Glutamatergic neuron (in vitro differentiated cells): ENCODE measurements around the gene GAN. TPM values are rescaled to one million over a fixed set of nuclear protein-coding genes. Genes with fewer than 3 reads are reported as not detected.
A peak's percentile ranks its signal among the peaks of the same experiment; 100 is the strongest.
"Not testable (repeated sequence)": the region's sequence is repeated elsewhere in the genome, so short reads cannot be mapped to it uniquely, and the experiment has no call there.

Experiments used
- DNase-seq: peaks from one replicate; pipeline ENCODE4 v3.0.0; 2022
- H3K27ac Mint-ChIP-seq: one replicate; pipeline ENCODE4 v1.8.0; 2020; ENCODE audit warnings: mild to moderate bottlenecking, mixed read lengths, inconsistent platforms; ENCODE audit not compliant: unreplicated experiment
- H3K27me3 Mint-ChIP-seq: one replicate; pipeline ENCODE4 v1.8.0; 2020; ENCODE audit warnings: mild to moderate bottlenecking, moderate library complexity, mixed read lengths, inconsistent platforms; ENCODE audit not compliant: unreplicated experiment
- H3K36me3 Mint-ChIP-seq: one replicate; pipeline ENCODE4 v1.8.0; 2020; ENCODE audit warnings: mild to moderate bottlenecking, mixed read lengths, inconsistent platforms; ENCODE audit not compliant: unreplicated experiment
- H3K4me1 Mint-ChIP-seq: one replicate; pipeline ENCODE4 v1.8.0; 2020; ENCODE audit warnings: mild to moderate bottlenecking, low read depth, mixed read lengths, inconsistent platforms; ENCODE audit not compliant: unreplicated experiment
- H3K4me3 Mint-ChIP-seq: one replicate; pipeline ENCODE4 v1.8.0; 2020; ENCODE audit warnings: mild to moderate bottlenecking, mixed read lengths, inconsistent platforms; ENCODE audit not compliant: unreplicated experiment
- H3K9me3 Mint-ChIP-seq: one replicate; pipeline ENCODE4 v1.8.0; 2020; ENCODE audit warnings: mild to moderate bottlenecking, moderate library complexity, mixed read lengths, inconsistent platforms; ENCODE audit not compliant: unreplicated experiment
- total RNA-seq: library from RNA; stranded (reverse); fragmentation: NEBNext Ultra II Directional; extraction: Animal tissue kit (Norgen Biotek cat#: 25700); gene quantifications from one replicate; pipeline ENCODE4 v1.2.1, GENCODE V29; 2021; ENCODE audit not compliant: unreplicated experiment
- TF ChIP-seq, protein P1 (sequence below): fragments of 200-600 bp; sonication (generic); IDR thresholded peaks from one replicate; pipeline ENCODE4 v1.5.0; 2021; ENCODE audit not compliant: partially characterized antibody, unreplicated experiment

Gene GAN
- total RNA-seq, 1 donor from 2014 or later: 14.4 TPM

DNA sequence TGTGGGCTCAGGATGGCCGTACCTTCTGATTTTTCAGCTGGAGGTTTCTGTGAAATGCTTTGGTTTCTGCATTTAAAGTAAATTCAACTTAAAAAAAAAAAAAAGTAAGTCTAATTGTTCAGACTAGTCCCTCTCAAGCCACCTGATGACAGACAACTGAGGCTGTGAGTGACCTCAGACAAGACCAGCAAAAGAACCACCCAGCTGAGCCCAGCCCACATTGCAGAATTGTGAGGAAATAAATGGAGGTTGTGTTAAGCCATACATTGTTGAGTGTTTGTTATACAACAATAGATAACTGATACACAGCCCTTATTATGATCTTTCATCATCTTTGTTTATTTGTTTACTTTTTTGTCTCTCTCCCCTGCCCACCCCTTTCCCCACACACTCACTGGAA lies 85.1 kb downstream of the GAN start:
- peaks cover 4% of the 10 kb centered on the region for H3K4me1 Mint-ChIP-seq
- H3K4me3 Mint-ChIP-seq: no peak overlapping the region
- no peaks in the 10 kb centered on the region for H3K36me3 Mint-ChIP-seq
- H3K9me3 Mint-ChIP-seq: no peaks in the 10 kb centered on the region
- TF ChIP-seq, protein P1, sequence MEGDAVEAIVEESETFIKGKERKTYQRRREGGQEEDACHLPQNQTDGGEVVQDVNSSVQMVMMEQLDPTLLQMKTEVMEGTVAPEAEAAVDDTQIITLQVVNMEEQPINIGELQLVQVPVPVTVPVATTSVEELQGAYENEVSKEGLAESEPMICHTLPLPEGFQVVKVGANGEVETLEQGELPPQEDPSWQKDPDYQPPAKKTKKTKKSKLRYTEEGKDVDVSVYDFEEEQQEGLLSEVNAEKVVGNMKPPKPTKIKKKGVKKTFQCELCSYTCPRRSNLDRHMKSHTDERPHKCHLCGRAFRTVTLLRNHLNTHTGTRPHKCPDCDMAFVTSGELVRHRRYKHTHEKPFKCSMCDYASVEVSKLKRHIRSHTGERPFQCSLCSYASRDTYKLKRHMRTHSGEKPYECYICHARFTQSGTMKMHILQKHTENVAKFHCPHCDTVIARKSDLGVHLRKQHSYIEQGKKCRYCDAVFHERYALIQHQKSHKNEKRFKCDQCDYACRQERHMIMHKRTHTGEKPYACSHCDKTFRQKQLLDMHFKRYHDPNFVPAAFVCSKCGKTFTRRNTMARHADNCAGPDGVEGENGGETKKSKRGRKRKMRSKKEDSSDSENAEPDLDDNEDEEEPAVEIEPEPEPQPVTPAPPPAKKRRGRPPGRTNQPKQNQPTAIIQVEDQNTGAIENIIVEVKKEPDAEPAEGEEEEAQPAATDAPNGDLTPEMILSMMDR: no peak
- H3K27ac Mint-ChIP-seq: no peak overlapping the region
- H3K27me3 Mint-ChIP-seq: no peaks in the 10 kb centered on the region
- no peak for DNase-seq

DNA sequence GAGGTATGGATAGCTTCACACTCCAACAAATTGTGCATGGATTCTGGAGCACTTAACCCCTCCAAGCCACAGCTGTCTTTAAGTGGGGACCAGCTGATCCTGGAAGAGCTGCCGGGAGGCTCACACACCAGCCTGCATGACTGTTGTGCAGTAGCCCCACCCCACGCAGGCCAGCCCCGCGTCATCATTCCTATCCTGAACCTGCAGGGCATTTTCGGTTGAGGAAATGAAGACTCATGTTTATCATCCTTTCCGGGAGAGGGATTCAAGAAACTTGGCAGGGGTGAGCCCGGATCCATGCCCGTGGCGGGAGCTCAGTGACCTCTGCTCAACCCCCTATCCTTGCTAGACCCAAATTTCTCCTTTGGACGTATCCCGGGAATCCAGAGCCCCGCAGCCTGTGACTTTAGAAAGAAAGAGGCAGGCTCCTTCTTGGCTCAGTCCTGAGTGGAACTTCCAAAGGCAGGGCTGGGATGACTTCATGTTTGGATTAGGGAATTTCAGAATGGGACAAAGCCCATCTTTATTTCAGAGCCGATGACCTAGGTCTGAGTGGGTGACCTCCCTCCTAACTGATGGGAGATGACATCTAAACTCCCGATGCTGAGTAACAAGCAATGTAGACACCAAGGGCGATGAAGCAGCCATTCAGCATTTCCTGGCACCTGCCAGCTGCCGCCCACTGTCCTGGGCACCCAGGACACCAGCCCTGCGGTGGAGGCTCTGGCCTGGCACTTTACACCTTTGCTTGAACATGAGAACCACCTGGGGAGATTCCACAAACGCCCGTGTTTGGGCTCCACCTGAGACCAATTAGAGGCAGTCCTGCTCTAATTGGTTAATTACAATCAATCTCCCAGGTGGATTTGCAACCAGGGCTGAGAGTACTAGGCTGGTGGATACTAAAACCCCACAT lies 86.5 kb downstream of the GAN start:
- no peaks in the 10 kb centered on the region for H3K27me3 Mint-ChIP-seq
- peaks cover 4% of the 10 kb centered on the region for H3K4me1 Mint-ChIP-seq
- TF ChIP-seq, protein P1: no peak
- DNase-seq: no peak
- H3K4me3 Mint-ChIP-seq: no peak overlapping the region
- no peaks in the 10 kb centered on the region for H3K36me3 Mint-ChIP-seq
- no peak overlapping the region for H3K27ac Mint-ChIP-seq
- H3K9me3 Mint-ChIP-seq: no peaks in the 10 kb centered on the region

DNA sequence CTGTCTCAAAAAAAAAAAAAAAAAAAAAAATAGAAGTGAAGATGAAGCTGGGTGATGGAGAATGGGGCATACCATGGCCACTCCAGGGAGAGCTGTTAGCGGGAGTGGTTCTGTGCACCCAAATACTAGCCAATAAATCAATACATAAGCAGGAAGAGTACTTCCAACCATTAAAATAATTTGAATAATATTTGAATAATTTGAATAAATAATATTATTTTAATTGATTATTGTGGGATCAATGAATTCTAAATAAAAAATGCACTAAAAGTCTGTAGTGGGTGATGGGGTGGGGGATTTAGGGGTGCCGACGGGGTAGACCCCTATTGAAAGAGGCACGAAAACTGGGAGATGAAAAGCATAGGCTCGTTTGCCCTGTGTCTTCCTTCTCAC lies 88.4 kb downstream of the GAN start:
- Mint-ChIP-seq H3K27ac (no peak overlapping the region), H3K27me3 (no peaks in the 10 kb centered on the region), H3K9me3 (no peaks in the 10 kb centered on the region), H3K36me3 (no peaks in the 10 kb centered on the region), H3K4me1 (peaks cover 4% of the 10 kb centered on the region), H3K4me3 (no peak overlapping the region)
- TF ChIP-seq, protein P1: no peak
- DNase-seq: no peak

GRCh38 chr16:81403601-81404391 lies 89.0 kb downstream of the GAN start:
- Mint-ChIP-seq H3K9me3 (no peaks in the 10 kb centered on the region), H3K4me3 (no peak overlapping the region)

DNA sequence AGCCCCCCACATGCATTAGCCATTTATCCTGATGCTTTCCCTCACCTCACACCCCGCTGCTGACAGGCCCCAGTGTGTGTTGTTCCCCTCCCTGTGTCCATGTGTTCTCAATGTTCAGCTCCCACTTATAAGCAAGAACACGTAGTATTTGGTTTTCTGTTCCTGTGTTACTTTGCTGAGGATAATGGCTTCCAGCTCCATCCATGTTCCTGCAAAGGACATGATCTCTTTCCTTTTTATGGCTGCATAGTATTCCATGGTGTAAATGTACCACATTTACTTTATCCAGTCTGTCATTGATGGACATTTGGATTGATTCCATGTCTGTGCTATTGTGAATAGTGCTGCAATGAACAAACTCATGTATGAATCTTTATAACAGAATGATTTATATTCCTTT lies 90.2 kb downstream of the GAN start:
- H3K27me3 Mint-ChIP-seq, H3K4me3 Mint-ChIP-seq, H3K9me3 Mint-ChIP-seq, H3K36me3 Mint-ChIP-seq, H3K27ac Mint-ChIP-seq, DNase-seq, H3K4me1 Mint-ChIP-seq: not testable (repeated sequence)

More at GRCh38 chr16:81403601-81404391, 89.0 kb downstream of the GAN start:
- TF ChIP-seq, protein P1: peak; percentile 97
- Mint-ChIP-seq H3K36me3 (no peaks in the 10 kb centered on the region), H3K27me3 (no peaks in the 10 kb centered on the region), H3K27ac (no peak overlapping the region), H3K4me1 (peaks cover 4% of the 10 kb centered on the region)
- DNase-seq: peak; percentile 95
